Duodenal mucosa (tissue), 2 donors: ENCODE data around the gene WNT5B.
"Not testable (repeated sequence)": the region's sequence is repeated elsewhere in the genome, so short reads cannot be mapped to it uniquely, and the experiment has no call there.

Experiments
- H3K27ac ChIP-seq: one replicate; pipeline ENCODE4 v1.7.0; 2013; ENCODE audit warnings: low read depth, low read length
- H3K27me3 ChIP-seq, 2 donors: one replicate each; pipeline ENCODE4 v1.7.0; 2013; ENCODE audit warnings: low read length in 2 of 2, control low read depth in 1 of 2; ENCODE audit not compliant: insufficient read depth in 2 of 2, control insufficient read depth in 1 of 2
- H3K36me3 ChIP-seq, 2 donors: one replicate each; pipeline ENCODE4 v1.7.0; 2013; ENCODE audit warnings: low read length in 2 of 2, control low read depth in 1 of 2; ENCODE audit not compliant: insufficient read depth in 2 of 2, control insufficient read depth in 1 of 2
- H3K4me1 ChIP-seq, 2 donors: one replicate each; pipeline ENCODE4 v1.7.0; 2013; ENCODE audit warnings: low read length in 2 of 2, control low read depth in 1 of 2; ENCODE audit not compliant: insufficient read depth in 2 of 2, control insufficient read depth in 1 of 2
- H3K4me3 ChIP-seq, 2 donors: one replicate each; pipeline ENCODE4 v1.7.0; 2013; ENCODE audit warnings: low read length in 2 of 2, low read depth in 1 of 2
- H3K9ac ChIP-seq, 2 donors: one replicate each; pipeline ENCODE4 v1.7.0; 2013; ENCODE audit warnings: low read length in 2 of 2, low read depth in 1 of 2
- H3K9me3 ChIP-seq, 2 donors: one replicate each; pipeline ENCODE4 v1.7.0; 2013; ENCODE audit warnings: low read length in 2 of 2, control low read depth in 1 of 2; ENCODE audit not compliant: control insufficient read depth in 1 of 2

The WNT5B gene

GRCh38 chr12:1688086-1688710, 59.2 kb downstream of the WNT5B start:
- Histone ChIP-seq H3K9ac (no peak overlapping the region), H3K4me1 (peaks cover 11 to 16% of the 10 kb centered on the region in 2 donors), H3K27ac (no peak overlapping the region), H3K36me3 (no peaks in the 10 kb centered on the region), H3K27me3 (no peaks in the 10 kb centered on the region), H3K9me3 (no peaks in the 10 kb centered on the region), H3K4me3 (no peak overlapping the region)

DNA sequence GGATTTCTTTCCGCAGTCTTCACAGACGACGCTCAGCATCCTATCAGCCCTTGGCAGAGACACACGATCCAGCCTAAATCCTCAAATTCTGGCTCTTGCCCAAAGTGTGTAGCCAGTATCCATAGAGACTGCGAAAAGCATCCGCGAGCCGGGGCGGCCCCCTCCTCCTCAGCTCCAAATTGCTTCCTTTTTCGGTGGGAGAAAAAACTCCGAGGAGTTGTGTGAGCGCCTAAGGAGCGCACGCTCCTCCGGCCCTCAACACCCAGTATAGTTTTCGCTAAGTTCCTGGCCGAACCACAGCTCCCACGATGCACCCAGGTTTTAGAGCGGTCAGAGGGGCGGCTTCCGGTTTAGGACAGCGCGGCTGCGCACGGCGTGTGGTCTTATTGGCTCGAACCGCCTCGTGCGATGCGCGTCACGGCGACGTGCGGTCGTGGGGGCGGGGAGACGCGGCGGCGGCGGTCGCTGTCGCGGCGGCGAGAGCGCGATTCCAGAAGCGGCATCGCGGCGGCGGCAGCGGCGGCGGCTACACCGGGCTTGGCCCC, 61.6 kb downstream of the WNT5B start, which contains the start of gene ADIPOR2:
Gene ADIPOR2 (plus strand): TSS at position 493 of the 545 bp plus-strand sequence. CDS start 63,274 bp downstream, outside the sequence.
- H3K4me1 ChIP-seq = peaks cover 11 to 17% of the 10 kb centered on the region in 2 donors
- peak within 1 kb of the TSS; percentile 83 to 88 for H3K4me3 ChIP-seq
- no peaks in the 10 kb centered on the region for H3K36me3 ChIP-seq
- H3K9me3 ChIP-seq = no peaks in the 10 kb centered on the region
- no peaks in the 10 kb centered on the region for H3K27me3 ChIP-seq
- H3K9ac ChIP-seq = peak within 1 kb of the TSS; percentile 88 to 94
- H3K27ac ChIP-seq = peak within 1 kb of the TSS; percentile 92

- H3K27me3 ChIP-seq = no peaks in the 10 kb centered on the region
- peak overlapping the region; percentile 73 for H3K4me3 ChIP-seq
- peaks cover 17% of the 10 kb centered on the region in 2 donors for H3K4me1 ChIP-seq
- no peaks in the 10 kb centered on the region for H3K36me3 ChIP-seq
- H3K9ac ChIP-seq = peak overlapping the region; percentile 66 to 94
- peak overlapping the region; percentile 91 for H3K27ac ChIP-seq
- no peaks in the 10 kb centered on the region for H3K9me3 ChIP-seq
These were observed 62.3 kb downstream of the WNT5B start for GRCh38 chr12:1691123-1692007.

DNA sequence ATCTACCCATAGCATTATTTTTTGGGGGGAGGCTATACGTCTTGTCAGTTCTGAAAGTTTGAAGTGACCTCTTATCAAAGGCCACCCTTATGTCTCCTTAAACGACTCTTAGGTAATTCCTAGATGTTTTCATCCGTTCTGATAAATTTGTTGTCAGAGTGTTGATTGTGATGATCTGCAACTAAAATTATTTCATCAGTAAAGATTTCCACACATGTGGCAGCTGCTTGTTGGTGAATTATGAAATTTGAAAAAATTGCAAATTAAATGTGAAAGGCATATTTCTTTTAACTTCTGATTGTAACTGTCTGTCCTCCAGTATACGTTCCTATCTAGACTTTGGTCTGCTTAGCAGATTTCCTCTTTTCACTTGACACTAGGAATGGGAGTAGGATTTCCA, 63.2 kb downstream of the WNT5B start:
- no peaks in the 10 kb centered on the region for H3K36me3 ChIP-seq
- no peak overlapping the region for H3K27ac ChIP-seq
- H3K4me3 ChIP-seq = peak overlapping the region; percentile 73
- no peaks in the 10 kb centered on the region for H3K27me3 ChIP-seq
- H3K9ac ChIP-seq = peak overlapping the region; percentile 66 to 94
- H3K9me3 ChIP-seq = no peaks in the 10 kb centered on the region
- peaks cover 21 to 23% of the 10 kb centered on the region in 2 donors for H3K4me1 ChIP-seq

- H3K27ac ChIP-seq = no peak overlapping the region
- peaks cover 21 to 23% of the 10 kb centered on the region in 2 donors for H3K4me1 ChIP-seq
- H3K4me3 ChIP-seq = peak overlapping the region in 1 of 2 donors; percentile 73
- no peaks in the 10 kb centered on the region for H3K36me3 ChIP-seq
- no peak overlapping the region for H3K9ac ChIP-seq
- no peaks in the 10 kb centered on the region for H3K27me3 ChIP-seq
- no peaks in the 10 kb centered on the region for H3K9me3 ChIP-seq
These were observed 64.0 kb downstream of the WNT5B start for GRCh38 chr12:1692895-1693610.

DNA sequence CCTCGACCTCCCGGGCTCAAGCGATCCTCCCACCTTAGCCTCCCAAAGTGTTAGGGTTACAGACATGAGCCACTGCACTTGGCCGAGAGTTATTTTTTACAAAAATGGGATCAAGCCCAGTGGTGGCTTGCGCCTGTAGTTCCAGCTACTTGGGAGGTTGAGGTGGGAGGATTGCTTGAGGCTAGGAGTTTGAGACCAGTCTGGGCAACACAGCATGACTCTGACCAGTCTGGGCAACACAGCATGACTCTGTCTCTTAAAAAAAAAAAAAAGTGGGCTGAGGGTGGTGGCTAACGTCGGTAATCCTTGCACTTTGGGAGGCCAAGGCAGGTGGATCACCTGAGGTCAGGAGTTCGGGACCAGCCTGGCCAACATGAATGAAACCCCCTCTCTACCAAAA, 66.1 kb downstream of the WNT5B start:
- not testable (repeated sequence) for H3K9ac ChIP-seq, H3K27ac ChIP-seq, H3K9me3 ChIP-seq, H3K27me3 ChIP-seq, H3K36me3 ChIP-seq, H3K4me3 ChIP-seq
- H3K4me1 ChIP-seq = peaks cover 21 to 33% of the 10 kb centered on the region in 2 donors

DNA sequence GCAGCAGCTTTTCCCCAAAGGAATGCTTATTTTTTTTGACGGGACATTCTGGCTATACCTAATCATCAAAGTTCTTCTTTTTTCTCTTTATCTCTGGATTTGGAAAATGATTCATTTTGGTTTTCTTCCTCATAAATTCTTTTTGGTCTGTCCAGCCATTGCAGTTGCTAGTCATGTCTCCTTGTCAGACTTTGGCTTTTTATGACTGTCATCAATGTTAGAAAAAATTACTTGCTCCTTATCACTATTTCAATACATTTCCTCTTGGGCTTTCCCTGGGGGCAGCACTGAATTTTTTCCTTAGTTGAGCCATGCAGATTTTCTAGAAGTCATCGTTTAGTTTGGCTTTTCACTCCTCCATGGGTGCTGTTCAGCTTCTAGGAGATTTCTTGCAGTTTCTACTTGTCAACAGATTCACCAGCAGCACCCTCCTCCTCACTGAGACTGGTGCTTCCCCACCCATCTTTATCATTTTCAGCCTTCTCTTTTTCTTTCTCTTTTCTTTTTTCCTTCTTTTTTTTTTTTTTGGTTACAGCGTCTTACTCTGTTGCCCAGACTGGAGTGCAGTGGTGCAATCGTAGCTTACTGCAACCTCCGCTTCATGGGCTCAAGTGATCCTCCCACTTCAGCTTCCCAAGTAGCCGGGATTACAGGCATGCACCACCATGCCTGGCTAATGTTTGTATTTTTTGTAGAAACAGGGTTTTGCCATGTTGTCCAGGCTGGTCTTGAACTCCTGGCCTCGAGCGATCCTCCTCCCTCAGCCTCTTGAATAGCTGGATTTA, 67.0 kb downstream of the WNT5B start:
- peaks cover 21 to 34% of the 10 kb centered on the region in 2 donors for H3K4me1 ChIP-seq
- no peak overlapping the region for H3K27ac ChIP-seq
- no peaks in the 10 kb centered on the region for H3K9me3 ChIP-seq
- H3K27me3 ChIP-seq = no peaks in the 10 kb centered on the region
- H3K36me3 ChIP-seq = no peaks in the 10 kb centered on the region
- H3K9ac ChIP-seq = no peak overlapping the region
- H3K4me3 ChIP-seq = no peak overlapping the region

- Histone ChIP-seq H3K9me3 (no peaks in the 10 kb centered on the region), H3K27ac (no peak overlapping the region), H3K4me1 (peaks cover 21 to 34% of the 10 kb centered on the region in 2 donors), H3K9ac (no peak overlapping the region), H3K4me3 (no peak overlapping the region), H3K27me3 (no peaks in the 10 kb centered on the region), H3K36me3 (no peaks in the 10 kb centered on the region)
These were observed 67.8 kb downstream of the WNT5B start for GRCh38 chr12:1696800-1697199.
